Measurements from ENCODE around the gene WDR90. TPM values are rescaled to one million over a fixed set of nuclear protein-coding genes. Genes with fewer than 3 reads are reported as not detected.
A peak's percentile ranks its signal among the peaks of the same experiment; 100 is the strongest.

The WDR90 gene
- total and polyA plus RNA-seq, 8 donors, result 14.7 to 91.3 (median 22.3) TPM

GRCh38 chr16:625977-626765 lies 23.0 kb upstream of the WDR90 start:
- no peak overlapping the region for H3K27ac ChIP-seq
- peaks cover 1 to 4% (median 4%) of the 10 kb centered on the region in 3 donors for H3K4me1 ChIP-seq
- no peaks in the 10 kb centered on the region for H3K27me3 ChIP-seq
- TF ChIP-seq CTCF (IDR thresholded peaks at IDR 0.05), result no peak
- peaks cover 0 to 35% (median 11%) of the 10 kb centered on the region in 3 donors for H3K36me3 ChIP-seq
- no peak overlapping the region for H3K4me3 ChIP-seq
- WGBS, 2 donors, result 93 to 95% methylated on average over 33 to 35 of the region's 35 CpGs
- ATAC-seq (no peak), DNase-seq (no peak), FAIRE-seq (no peak)
- intact Hi-C loops (cut with DNase I), result no loop called here
- no peaks in the 10 kb centered on the region for H3K9me3 ChIP-seq

- ATAC-seq (no peak), DNase-seq (no peak), FAIRE-seq (no peak)
- WGBS, 2 donors, result 92 to 95% methylated on average over 29 of the region's 29 CpGs
- intact Hi-C loops (cut with DNase I), result no loop called here
- no peak overlapping the region for H3K4me3 ChIP-seq
- H3K36me3 ChIP-seq, result peaks cover 0 to 35% (median 11%) of the 10 kb centered on the region in 3 donors
- no peak overlapping the region for H3K27ac ChIP-seq
- peaks cover 3 to 6% (median 5%) of the 10 kb centered on the region in 3 donors for H3K4me1 ChIP-seq
- H3K9me3 ChIP-seq, result no peaks in the 10 kb centered on the region
- TF ChIP-seq CTCF (IDR thresholded peaks at IDR 0.05), result no peak
- no peaks in the 10 kb centered on the region for H3K27me3 ChIP-seq
These were observed 22.2 kb upstream of the WDR90 start for GRCh38 chr16:626787-627453.

- WGBS, 2 donors, result 83 to 85% methylated on average over 45 to 50 of the region's 50 CpGs
- ATAC-seq (peak in 2 of 4 donors; percentile 4 to 8), FAIRE-seq (no peak), DNase-seq (peak in 5 of 6 donors; percentile 47 to 89 (median 73))
- H3K27ac ChIP-seq, result no peak overlapping the region
- H3K27me3 ChIP-seq, result no peaks in the 10 kb centered on the region
- no peaks in the 10 kb centered on the region for H3K9me3 ChIP-seq
- peaks cover 0 to 35% (median 11%) of the 10 kb centered on the region in 3 donors for H3K36me3 ChIP-seq
- intact Hi-C loops (cut with DNase I), result no loop called here
- no peak for TF ChIP-seq CTCF (IDR thresholded peaks at IDR 0.05)
- no peak overlapping the region for H3K4me3 ChIP-seq
- peaks cover 3 to 6% (median 5%) of the 10 kb centered on the region in 3 donors for H3K4me1 ChIP-seq
These were observed 21.5 kb upstream of the WDR90 start for GRCh38 chr16:627454-628239.

GRCh38 chr16:628321-629061 lies 20.7 kb upstream of the WDR90 start:
- intact Hi-C loops (cut with DNase I), result no loop called here
- no peak overlapping the region for H3K4me3 ChIP-seq
- WGBS, 2 donors, result 93 to 94% methylated on average over 33 of the region's 33 CpGs
- H3K27me3 ChIP-seq, result no peaks in the 10 kb centered on the region
- no peaks in the 10 kb centered on the region for H3K9me3 ChIP-seq
- TF ChIP-seq CTCF (IDR thresholded peaks at IDR 0.05), result no peak
- FAIRE-seq, result no peak
- peak in 1 of 6 donors; percentile 77 for DNase-seq
- H3K36me3 ChIP-seq, result peaks cover 0 to 40% (median 11%) of the 10 kb centered on the region in 3 donors
- peaks cover 3 to 6% (median 5%) of the 10 kb centered on the region in 3 donors for H3K4me1 ChIP-seq
- H3K27ac ChIP-seq, result no peak overlapping the region
- ATAC-seq, result no peak
